Neural progenitor cell (in vitro differentiated cells): ENCODE data around the gene BTBD10. TPM values are rescaled to one million over a fixed set of nuclear protein-coding genes. Genes with fewer than 3 reads are reported as not detected.

Experiments used
- DNase-seq: peaks from one replicate; pipeline ENCODE4 v3.0.0-alpha.2; 2016; ENCODE audit warnings: low spot score
- H2AFZ ChIP-seq: fragments of 200-600 bp; sonication (generic); replicated peaks from 2 replicates; pipeline ENCODE4 v1.6.1; 2016; ENCODE audit warnings: antibody characterized with exemption
- H3F3A ChIP-seq: fragments of 200-600 bp; sonication (generic); 2 replicates; pipeline ENCODE4 v1.6.1; 2016; ENCODE audit warnings: antibody characterized with exemption, low read depth
- H3K27ac ChIP-seq: fragments of 200-600 bp; sonication (generic); 2 replicates; pipeline ENCODE4 v1.5.1; 2016; ENCODE audit warnings: mild to moderate bottlenecking
- H3K27me3 ChIP-seq: fragments of 200-600 bp; sonication (generic); 2 replicates; pipeline ENCODE4 v1.6.1; 2016; ENCODE audit warnings: mild to moderate bottlenecking, moderate library complexity
- H3K36me3 ChIP-seq: fragments of 200-600 bp; sonication (generic); 2 replicates; pipeline ENCODE4 v1.5.1; 2016
- H3K4me1 ChIP-seq: fragments of 200-600 bp; sonication (generic); 2 replicates; pipeline ENCODE4 v1.6.1; 2016; ENCODE audit warnings: mixed run types
- H3K4me2 ChIP-seq: fragments of 200-600 bp; sonication (generic); 2 replicates; pipeline ENCODE4 v1.6.1; 2016
- H3K4me3 ChIP-seq: fragments of 200-600 bp; sonication (generic); 2 replicates; pipeline ENCODE4 v1.5.1; 2016
- H3K79me2 ChIP-seq: fragments of 200-600 bp; sonication (generic); 2 replicates; pipeline ENCODE4 v1.6.1; 2016; ENCODE audit warnings: low read depth
- H3K9ac ChIP-seq: fragments of 200-600 bp; sonication (generic); 2 replicates; pipeline ENCODE4 v1.6.1; 2016
- H3K9me3 ChIP-seq: fragments of 200-600 bp; sonication (generic); 2 replicates; pipeline ENCODE4 v1.5.1; 2016; ENCODE audit warnings: low read depth
- H4K20me1 ChIP-seq: fragments of 200-600 bp; sonication (generic); 2 replicates; pipeline ENCODE4 v1.6.1; 2016; ENCODE audit warnings: low read depth
- H3K27ac Mint-ChIP-seq: 3 replicates; pipeline ENCODE4 v1.8.0; 2021; ENCODE audit warnings: mixed read lengths
- H3K27me3 Mint-ChIP-seq: 2 replicates; pipeline ENCODE4 v1.8.0; 2022; ENCODE audit warnings: low read depth, mild to moderate bottlenecking, inconsistent platforms, moderate library complexity, mixed read lengths; ENCODE audit not compliant: insufficient read depth
- H3K36me3 Mint-ChIP-seq: 3 replicates; pipeline ENCODE4 v1.8.0; 2021; ENCODE audit warnings: mixed read lengths
- H3K4me1 Mint-ChIP-seq: 3 replicates; pipeline ENCODE4 v1.8.0; 2021; ENCODE audit warnings: mixed read lengths
- H3K4me3 Mint-ChIP-seq: 3 replicates; pipeline ENCODE4 v1.8.0; 2021; ENCODE audit warnings: mild to moderate bottlenecking, moderate library complexity, mixed read lengths
- H3K9me3 Mint-ChIP-seq: 3 replicates; pipeline ENCODE4 v1.8.0; 2020; ENCODE audit warnings: mixed read lengths
- CTCF ChIP-seq: fragments of 200-600 bp; sonication (generic); IDR thresholded peaks from 2 replicates; pipeline ENCODE4 v1.5.1; 2017; ENCODE audit warnings: antibody characterized with exemption, mild to moderate bottlenecking
- EZH2 ChIP-seq: fragments of 200-600 bp; sonication (generic); IDR thresholded peaks from 2 replicates; pipeline ENCODE4 v1.6.1; 2017; ENCODE audit warnings: antibody characterized with exemption, mild to moderate bottlenecking, moderate library complexity
- EZH2phosphoT487 ChIP-seq: fragments of 200-600 bp; sonication (generic); IDR thresholded peaks from 2 replicates; pipeline ENCODE4 v1.6.1; 2017; ENCODE audit warnings: antibody characterized with exemption
- total RNA-seq: library from RNA; depleted of rRNA; stranded (reverse); fragments of >200 nt; gene quantifications from 2 replicates; pipeline ENCODE4 v1.2.3, GENCODE V29; 2015; ENCODE audit warnings: low replicate concordance

The BTBD10 gene
- total RNA-seq, 1 donor from 2014 or later = 59.3 TPM

GRCh38 chr11:13382751-13383150 is 80.3 kb downstream of the BTBD10 start:
- Histone ChIP-seq H3K4me3 (no peak overlapping the region), H2AFZ (no peak overlapping the region), H3K4me2 (no peak overlapping the region), H3K9me3 (no peaks in the 10 kb centered on the region), H3K79me2 (no peaks in the 10 kb centered on the region), H3K27ac (no peak overlapping the region), H3K36me3 (no peaks in the 10 kb centered on the region), H4K20me1 (no peaks in the 10 kb centered on the region), H3K4me1 (no peaks in the 10 kb centered on the region), H3F3A (no peaks in the 10 kb centered on the region), H3K9ac (no peak overlapping the region), H3K27me3 (no peaks in the 10 kb centered on the region)
- Mint-ChIP-seq H3K4me3 (no peak overlapping the region), H3K9me3 (no peaks in the 10 kb centered on the region), H3K27me3 (no peaks in the 10 kb centered on the region), H3K36me3 (peaks cover 9% of the 10 kb centered on the region), H3K4me1 (no peaks in the 10 kb centered on the region), H3K27ac (no peak overlapping the region)
- TF ChIP-seq EZH2phosphoT487 = no peak
- no peak for TF ChIP-seq CTCF
- TF ChIP-seq EZH2 = no peak
- no peak for DNase-seq

- DNase-seq = no peak
- no peaks in the 10 kb centered on the region for H3K9me3 ChIP-seq
- H3K27ac ChIP-seq = no peak overlapping the region
- H3K27me3 Mint-ChIP-seq = peaks cover 2% of the 10 kb centered on the region
- no peak overlapping the region for H3K4me3 Mint-ChIP-seq
- H3K36me3 Mint-ChIP-seq = peaks cover 19% of the 10 kb centered on the region
- no peaks in the 10 kb centered on the region for H3F3A ChIP-seq
- no peak overlapping the region for H3K4me2 ChIP-seq
- H3K36me3 ChIP-seq = no peaks in the 10 kb centered on the region
- no peaks in the 10 kb centered on the region for H3K79me2 ChIP-seq
- no peaks in the 10 kb centered on the region for H3K27me3 ChIP-seq
- H3K9ac ChIP-seq = no peak overlapping the region
- H2AFZ ChIP-seq = no peak overlapping the region
- H3K27ac Mint-ChIP-seq = no peak overlapping the region
- H3K4me1 Mint-ChIP-seq = no peaks in the 10 kb centered on the region
- no peak for TF ChIP-seq EZH2
- no peak for TF ChIP-seq EZH2phosphoT487
- no peak for TF ChIP-seq CTCF
- no peaks in the 10 kb centered on the region for H4K20me1 ChIP-seq
- no peaks in the 10 kb centered on the region for H3K9me3 Mint-ChIP-seq
- H3K4me3 ChIP-seq = no peak overlapping the region
- no peaks in the 10 kb centered on the region for H3K4me1 ChIP-seq
Measured at GRCh38 chr11:13380731-13381130, 82.3 kb downstream of the BTBD10 start.

GRCh38 chr11:13378316-13378715 is 84.7 kb downstream of the BTBD10 start:
- no peaks in the 10 kb centered on the region for H3K4me1 ChIP-seq
- no peak overlapping the region for H3K27ac Mint-ChIP-seq
- DNase-seq = no peak
- peaks cover 6% of the 10 kb centered on the region for H3K4me1 Mint-ChIP-seq
- no peak overlapping the region for H3K27ac ChIP-seq
- H3K9me3 Mint-ChIP-seq = no peaks in the 10 kb centered on the region
- no peaks in the 10 kb centered on the region for H3K36me3 ChIP-seq
- H3K4me3 ChIP-seq = no peak overlapping the region
- H3K9me3 ChIP-seq = no peaks in the 10 kb centered on the region
- TF ChIP-seq EZH2phosphoT487 (no peak), CTCF (no peak), EZH2 (no peak)
- no peak overlapping the region for H3K4me2 ChIP-seq
- H3K27me3 ChIP-seq = no peaks in the 10 kb centered on the region
- no peak overlapping the region for H3K9ac ChIP-seq
- H3K4me3 Mint-ChIP-seq = no peak overlapping the region
- no peaks in the 10 kb centered on the region for H3K79me2 ChIP-seq
- no peaks in the 10 kb centered on the region for H4K20me1 ChIP-seq
- no peak overlapping the region for H2AFZ ChIP-seq
- H3K27me3 Mint-ChIP-seq = peaks cover 2% of the 10 kb centered on the region
- no peaks in the 10 kb centered on the region for H3F3A ChIP-seq
- peaks cover 19% of the 10 kb centered on the region for H3K36me3 Mint-ChIP-seq

- Mint-ChIP-seq H3K9me3 (no peaks in the 10 kb centered on the region), H3K27ac (no peak overlapping the region), H3K36me3 (peaks cover 12% of the 10 kb centered on the region), H3K4me1 (peaks cover 6% of the 10 kb centered on the region), H3K27me3 (peaks cover 2% of the 10 kb centered on the region), H3K4me3 (no peak overlapping the region)
- no peaks in the 10 kb centered on the region for H4K20me1 ChIP-seq
- H3K36me3 ChIP-seq = no peaks in the 10 kb centered on the region
- no peak overlapping the region for H3K4me3 ChIP-seq
- TF ChIP-seq EZH2 (no peak), EZH2phosphoT487 (no peak), CTCF (no peak)
- H2AFZ ChIP-seq = no peak overlapping the region
- H3K9me3 ChIP-seq = no peaks in the 10 kb centered on the region
- H3K27ac ChIP-seq = no peak overlapping the region
- H3K79me2 ChIP-seq = no peaks in the 10 kb centered on the region
- no peaks in the 10 kb centered on the region for H3F3A ChIP-seq
- no peak overlapping the region for H3K4me2 ChIP-seq
- no peak for DNase-seq
- no peaks in the 10 kb centered on the region for H3K4me1 ChIP-seq
- no peaks in the 10 kb centered on the region for H3K27me3 ChIP-seq
- no peak overlapping the region for H3K9ac ChIP-seq
Measured at GRCh38 chr11:13376838-13377237, 86.2 kb downstream of the BTBD10 start.
